WTC11 (cell line): Measurements from ENCODE around the gene SYT1.

Experiments
- ELF4 ChIP-seq: sonication (generic); formaldehyde crosslinking; IDR thresholded peaks from 2 replicates; pipeline ENCODE4 v1.8.1; 2022; ENCODE audit warnings: low read depth, mild to moderate bottlenecking, moderate library complexity, missing genetic modification reagents
- FOXJ3 ChIP-seq: sonication (generic); formaldehyde crosslinking; IDR thresholded peaks from 2 replicates; pipeline ENCODE4 v1.9.0; 2021; ENCODE audit warnings: missing genetic modification reagents, mild to moderate bottlenecking, borderline replicate concordance
- GABPB1 ChIP-seq: sonication (generic); formaldehyde crosslinking; IDR thresholded peaks from 2 replicates; pipeline ENCODE4 v1.8.1; 2023; ENCODE audit warnings: mild to moderate bottlenecking, missing genetic modification reagents
- OVOL2 ChIP-seq: fragments of 250-450 bp; sonication (Bioruptor Pico); IDR thresholded peaks from 2 replicates; pipeline ENCODE4 v1.9.0; 2021; ENCODE audit warnings: mild to moderate bottlenecking, borderline replicate concordance
- TEAD1 ChIP-seq: sonication (generic); formaldehyde crosslinking; IDR thresholded peaks from 2 replicates; pipeline ENCODE4 v1.8.0; 2022; ENCODE audit warnings: mild to moderate bottlenecking, missing genetic modification reagents
- ZBTB21 ChIP-seq: sonication (generic); formaldehyde crosslinking; IDR thresholded peaks from 2 replicates; pipeline ENCODE4 v1.8.1; 2023; ENCODE audit warnings: mild to moderate bottlenecking, missing genetic modification reagents, borderline replicate concordance
- ZNF232 ChIP-seq: sonication (generic); formaldehyde crosslinking; IDR thresholded peaks from 2 replicates; pipeline ENCODE4 v1.8.0; 2022; ENCODE audit warnings: mild to moderate bottlenecking, missing genetic modification reagents
- TF ChIP-seq, protein P1 (sequence below): sonication (generic); formaldehyde crosslinking; IDR thresholded peaks from 2 replicates; pipeline ENCODE4 v1.8.1; 2023; ENCODE audit warnings: mild to moderate bottlenecking, missing genetic modification reagents
- TF ChIP-seq, protein P2 (sequence below): fragments of 200-600 bp; IDR thresholded peaks from 2 replicates; pipeline ENCODE4 v1.8.0; 2022; ENCODE audit warnings: antibody characterized with exemption

DNA sequence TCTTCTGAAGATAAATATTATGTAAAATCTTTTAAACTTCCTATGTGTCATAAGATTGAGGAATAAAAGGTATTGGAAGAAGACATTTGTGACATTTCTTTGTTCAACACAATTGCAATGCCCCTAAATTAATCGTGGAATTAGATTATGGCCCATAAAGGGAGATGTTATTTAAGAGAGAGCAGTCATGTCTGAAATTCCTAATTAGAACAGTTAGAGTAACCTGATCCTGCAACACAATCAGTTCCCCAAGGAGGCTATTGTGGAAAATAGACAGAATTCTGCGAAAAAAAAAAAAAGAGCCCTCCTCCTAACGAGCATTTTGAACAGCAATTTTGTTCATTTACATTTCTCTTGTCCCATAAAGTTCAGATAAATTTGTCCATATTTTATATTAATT, 486.7 kb downstream of the SYT1 start:
- no peak for TF ChIP-seq ZNF232 (CRISPR knock-in tag)
- TF ChIP-seq OVOL2 (CRISPR knock-in tag) = no peak
- no peak for TF ChIP-seq FOXJ3 (CRISPR knock-in tag)
- TF ChIP-seq ZBTB21 (CRISPR knock-in tag) = no peak
- TF ChIP-seq GABPB1 (CRISPR knock-in tag) = no peak
- TF ChIP-seq, protein P1, sequence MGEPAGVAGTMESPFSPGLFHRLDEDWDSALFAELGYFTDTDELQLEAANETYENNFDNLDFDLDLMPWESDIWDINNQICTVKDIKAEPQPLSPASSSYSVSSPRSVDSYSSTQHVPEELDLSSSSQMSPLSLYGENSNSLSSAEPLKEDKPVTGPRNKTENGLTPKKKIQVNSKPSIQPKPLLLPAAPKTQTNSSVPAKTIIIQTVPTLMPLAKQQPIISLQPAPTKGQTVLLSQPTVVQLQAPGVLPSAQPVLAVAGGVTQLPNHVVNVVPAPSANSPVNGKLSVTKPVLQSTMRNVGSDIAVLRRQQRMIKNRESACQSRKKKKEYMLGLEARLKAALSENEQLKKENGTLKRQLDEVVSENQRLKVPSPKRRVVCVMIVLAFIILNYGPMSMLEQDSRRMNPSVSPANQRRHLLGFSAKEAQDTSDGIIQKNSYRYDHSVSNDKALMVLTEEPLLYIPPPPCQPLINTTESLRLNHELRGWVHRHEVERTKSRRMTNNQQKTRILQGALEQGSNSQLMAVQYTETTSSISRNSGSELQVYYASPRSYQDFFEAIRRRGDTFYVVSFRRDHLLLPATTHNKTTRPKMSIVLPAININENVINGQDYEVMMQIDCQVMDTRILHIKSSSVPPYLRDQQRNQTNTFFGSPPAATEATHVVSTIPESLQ = no peak
- no peak for TF ChIP-seq ELF4 (CRISPR knock-in tag)
- no peak for TF ChIP-seq TEAD1
- TF ChIP-seq, protein P2, sequence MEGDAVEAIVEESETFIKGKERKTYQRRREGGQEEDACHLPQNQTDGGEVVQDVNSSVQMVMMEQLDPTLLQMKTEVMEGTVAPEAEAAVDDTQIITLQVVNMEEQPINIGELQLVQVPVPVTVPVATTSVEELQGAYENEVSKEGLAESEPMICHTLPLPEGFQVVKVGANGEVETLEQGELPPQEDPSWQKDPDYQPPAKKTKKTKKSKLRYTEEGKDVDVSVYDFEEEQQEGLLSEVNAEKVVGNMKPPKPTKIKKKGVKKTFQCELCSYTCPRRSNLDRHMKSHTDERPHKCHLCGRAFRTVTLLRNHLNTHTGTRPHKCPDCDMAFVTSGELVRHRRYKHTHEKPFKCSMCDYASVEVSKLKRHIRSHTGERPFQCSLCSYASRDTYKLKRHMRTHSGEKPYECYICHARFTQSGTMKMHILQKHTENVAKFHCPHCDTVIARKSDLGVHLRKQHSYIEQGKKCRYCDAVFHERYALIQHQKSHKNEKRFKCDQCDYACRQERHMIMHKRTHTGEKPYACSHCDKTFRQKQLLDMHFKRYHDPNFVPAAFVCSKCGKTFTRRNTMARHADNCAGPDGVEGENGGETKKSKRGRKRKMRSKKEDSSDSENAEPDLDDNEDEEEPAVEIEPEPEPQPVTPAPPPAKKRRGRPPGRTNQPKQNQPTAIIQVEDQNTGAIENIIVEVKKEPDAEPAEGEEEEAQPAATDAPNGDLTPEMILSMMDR = no peak
